Urothelium cell line (cell line): ENCODE results near the gene MBTPS1.

ENCODE experiments used
- DNase-seq: peaks from one replicate; pipeline ENCODE4 v3.0.0; 2011; ENCODE audit warnings: low spot score, mixed read lengths
- FAIRE-seq: peaks from 2 replicates; lab custom pipeline; 2011; peaks lifted over from hg19 to GRCh38; lab: Jason Lieb, UNC

The MBTPS1 gene

DNA sequence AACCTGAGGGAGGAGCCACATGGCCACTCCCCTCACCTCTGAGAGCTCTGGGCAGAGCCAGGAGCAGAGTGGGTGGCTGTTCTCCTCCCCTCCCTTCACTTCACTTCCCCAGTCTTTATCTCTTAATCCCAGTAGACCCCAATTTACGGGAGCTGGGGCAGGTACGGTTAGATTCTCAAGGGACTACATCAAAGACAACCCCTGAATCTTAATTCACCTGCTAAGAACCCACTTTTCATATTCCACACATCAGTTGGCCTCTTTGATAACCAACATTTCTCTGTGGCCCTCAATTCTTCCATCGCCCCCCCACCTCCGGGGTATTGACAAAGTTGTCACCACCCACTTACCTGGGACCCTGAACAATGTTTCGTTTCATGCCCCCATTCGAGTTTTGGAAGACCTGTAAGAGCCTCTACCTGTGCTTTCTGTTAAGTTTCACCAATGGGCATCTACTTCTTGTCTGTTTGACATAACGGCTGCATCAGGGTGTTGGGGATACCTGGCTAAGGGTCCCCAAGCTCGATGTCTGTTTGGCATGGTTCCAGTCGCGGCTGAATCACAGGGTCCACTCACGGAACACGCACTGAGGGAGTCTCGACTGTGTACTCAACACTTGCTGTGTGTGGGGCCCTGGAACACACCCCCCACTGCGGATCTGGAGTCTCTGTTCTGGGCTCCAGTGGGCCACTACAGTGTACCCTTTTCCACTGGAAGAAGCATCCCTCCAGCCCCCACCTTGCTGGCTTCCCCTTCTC, 102.0 kb downstream of the MBTPS1 start:
- DNase-seq, result no peak
- no peak for FAIRE-seq

DNA sequence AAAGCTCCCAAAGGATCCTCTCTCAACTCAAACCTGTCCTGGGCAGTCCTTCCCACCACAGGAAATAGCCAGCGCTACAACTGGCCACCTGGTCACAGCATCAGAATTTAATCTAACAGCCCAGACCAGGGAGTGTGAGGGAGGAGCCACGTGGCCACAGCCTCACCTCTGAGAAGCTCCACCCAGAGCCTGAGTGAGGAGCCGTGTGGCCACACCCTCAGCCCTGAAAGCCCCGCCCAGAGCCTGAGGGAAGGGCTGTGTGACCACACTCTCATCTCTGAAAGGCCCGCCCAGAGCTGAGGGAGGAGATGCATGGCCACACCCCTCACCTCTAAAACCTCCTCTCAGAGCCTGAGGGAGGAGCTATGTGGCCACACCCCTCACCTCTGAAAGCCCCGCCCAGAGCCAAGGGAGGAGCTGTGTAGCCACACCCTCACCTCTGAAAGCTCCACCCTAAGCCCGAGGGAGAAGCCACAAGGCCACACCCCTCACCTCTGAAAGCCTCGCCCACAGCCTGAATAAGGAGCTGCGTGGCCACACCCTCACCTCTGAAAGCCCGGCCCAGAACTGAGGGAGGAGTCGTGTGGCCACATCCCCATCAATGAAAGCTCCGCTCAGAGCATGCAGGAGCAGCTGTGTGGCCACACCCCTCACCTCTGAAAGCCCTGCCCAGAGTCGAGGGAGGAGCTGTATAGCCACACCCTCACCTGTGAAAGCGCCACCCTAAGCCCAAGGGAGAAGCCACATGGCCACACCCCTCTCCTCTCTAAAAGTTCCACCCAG, 102.8 kb downstream of the MBTPS1 start:
- FAIRE-seq, result no peak
- no peak for DNase-seq

DNA sequence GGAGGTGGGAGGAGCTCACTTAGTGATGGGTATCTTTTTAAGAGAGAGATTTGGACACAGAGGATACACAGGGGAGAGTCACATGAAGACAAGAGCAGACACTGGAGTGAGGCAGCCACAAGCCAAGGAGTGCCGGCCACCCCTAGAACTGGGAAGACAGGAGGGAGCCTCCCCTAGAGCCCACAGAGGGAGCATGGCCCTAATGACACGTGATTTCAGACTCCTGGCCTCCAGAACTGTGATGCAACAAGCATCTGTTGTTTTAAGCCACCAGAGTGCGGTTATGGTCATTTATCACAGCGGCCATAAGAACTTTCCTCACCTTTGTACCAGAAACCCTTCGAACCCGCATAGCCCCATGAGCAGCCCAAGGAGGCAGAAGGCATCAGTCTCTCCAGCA, 107.5 kb downstream of the MBTPS1 start:
- FAIRE-seq, result no peak

DNA sequence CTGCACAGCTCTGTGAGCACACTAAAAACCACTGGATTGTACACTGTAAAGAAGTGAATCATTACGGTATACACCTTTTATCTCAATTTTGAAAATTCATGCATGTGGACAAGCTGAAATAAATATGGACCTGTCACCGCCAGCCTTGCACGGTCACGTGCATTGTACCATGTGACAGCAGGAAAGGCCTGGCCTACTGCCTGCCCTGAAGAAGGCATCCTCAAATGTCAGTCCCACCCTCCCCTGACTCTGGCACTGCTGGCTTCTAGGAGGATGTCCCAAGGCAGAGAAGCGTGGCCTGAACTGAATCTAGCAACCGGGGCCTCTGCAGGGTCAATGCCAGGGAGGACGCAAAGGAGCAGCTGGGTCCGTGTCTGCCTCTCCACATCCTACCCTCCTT, 108.8 kb downstream of the MBTPS1 start:
- DNase-seq (no peak), FAIRE-seq (no peak)

More for the DNA sequence above, 107.5 kb downstream of the MBTPS1 start:
- no peak for DNase-seq

DNA sequence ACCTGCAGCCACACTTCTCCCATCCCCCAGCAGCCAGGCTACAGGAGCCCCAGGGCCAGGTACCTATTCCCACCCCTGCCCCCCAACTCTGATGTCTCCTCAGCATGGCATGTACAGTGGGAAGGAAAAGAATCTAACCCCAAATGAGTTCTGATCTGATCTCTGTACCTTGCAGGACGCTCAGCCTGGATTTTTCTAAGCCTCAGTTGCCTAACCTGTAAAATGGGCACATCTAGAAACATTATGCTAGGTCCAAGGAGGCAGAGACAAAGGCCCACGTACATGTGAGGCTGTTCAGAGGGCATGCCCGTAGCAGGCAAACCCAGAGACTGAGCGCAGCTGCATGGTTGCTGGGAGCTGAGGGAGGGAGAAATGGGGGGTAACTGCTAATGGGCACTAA, 109.2 kb downstream of the MBTPS1 start:
- FAIRE-seq, result no peak
- DNase-seq, result no peak

DNA sequence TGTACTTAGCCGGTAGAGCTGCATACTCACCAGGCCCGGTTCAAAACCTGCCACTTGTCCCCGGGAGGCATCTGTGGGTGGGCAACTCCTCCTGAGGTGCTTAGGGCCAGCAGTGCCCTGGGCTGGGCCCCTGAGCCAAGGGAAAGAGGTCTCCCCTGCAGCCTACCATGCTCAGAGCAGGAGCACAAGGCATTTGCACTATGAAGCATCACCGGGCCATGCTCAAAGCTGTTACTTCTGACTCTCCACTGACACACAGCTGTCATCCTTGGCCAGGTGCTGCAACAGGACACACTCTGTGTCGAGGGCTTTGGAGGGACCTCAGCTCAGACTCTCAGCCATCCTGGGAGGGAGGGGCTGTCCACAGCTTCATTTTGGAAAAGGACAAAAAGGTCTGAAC, 111.4 kb downstream of the MBTPS1 start:
- DNase-seq, result no peak

DNA sequence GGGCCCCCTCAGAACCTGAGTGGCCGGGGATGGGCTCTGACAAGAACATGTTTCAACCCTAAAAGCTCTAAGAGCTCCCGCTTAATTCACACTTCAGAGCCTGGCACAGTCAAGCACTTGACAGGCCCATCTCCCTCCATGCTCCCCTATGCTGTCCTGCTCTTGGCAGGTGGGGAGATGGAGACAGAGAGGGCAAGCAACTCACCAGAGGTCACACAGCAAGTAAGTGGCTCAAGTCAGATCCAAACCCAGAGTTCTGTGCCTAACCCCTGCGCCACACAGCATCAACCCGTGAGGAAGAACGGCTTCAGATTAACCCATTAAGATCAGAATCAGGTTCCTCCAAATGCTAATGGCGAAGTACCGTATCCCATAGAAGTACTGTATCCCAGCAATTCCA, 112.3 kb downstream of the MBTPS1 start:
- FAIRE-seq (no peak), DNase-seq (no peak)

More for the DNA sequence above, 111.4 kb downstream of the MBTPS1 start:
- FAIRE-seq, result no peak
